Hepatocyte (in vitro differentiated cells): ENCODE data around the gene KRTAP20-4. TPM values are rescaled to one million over a fixed set of nuclear protein-coding genes. Genes with fewer than 3 reads are reported as not detected.

Experiments
- DNase-seq: peaks from one replicate; pipeline ENCODE4 v3.0.0-alpha.2; 2016; ENCODE audit warnings: low spot score
- H2AFZ ChIP-seq: fragments of 200-600 bp; sonication (generic); 2 replicates; pipeline ENCODE4 v1.6.0; 2016; ENCODE audit warnings: antibody characterized with exemption, mild to moderate bottlenecking
- H3K27ac ChIP-seq: fragments of 200-600 bp; sonication (generic); 2 replicates; pipeline ENCODE4 v1.5.1; 2016; ENCODE audit warnings: mild to moderate bottlenecking
- H3K27me3 ChIP-seq: fragments of 200-600 bp; sonication (generic); 2 replicates; pipeline ENCODE4 v1.6.1; 2016
- H3K36me3 ChIP-seq: fragments of 200-600 bp; sonication (generic); replicated peaks from 2 replicates; pipeline ENCODE4 v1.5.1; 2016; ENCODE audit warnings: low read depth; ENCODE audit not compliant: insufficient read depth
- H3K4me1 ChIP-seq: fragments of 200-600 bp; sonication (generic); 2 replicates; pipeline ENCODE4 v1.5.1; 2016; ENCODE audit warnings: mild to moderate bottlenecking, moderate library complexity; ENCODE audit not compliant: insufficient read depth
- H3K4me2 ChIP-seq: fragments of 200-600 bp; sonication (generic); 2 replicates; pipeline ENCODE4 v1.6.0; 2016
- H3K4me3 ChIP-seq: fragments of 200-600 bp; sonication (generic); 2 replicates; pipeline ENCODE4 v1.5.1; 2016; ENCODE audit warnings: mild to moderate bottlenecking
- H3K79me2 ChIP-seq: fragments of 200-600 bp; sonication (generic); 2 replicates; pipeline ENCODE4 v1.6.0; 2017; ENCODE audit warnings: mild to moderate bottlenecking
- H3K9me2 ChIP-seq: fragments of 200-600 bp; sonication (generic); replicated peaks from 2 replicates; pipeline ENCODE4 v1.6.0; 2017; ENCODE audit warnings: mild to moderate bottlenecking; ENCODE audit not compliant: insufficient read depth
- H3K9me3 ChIP-seq: fragments of 200-600 bp; sonication (generic); 2 replicates; pipeline ENCODE4 v1.5.1; 2016; ENCODE audit warnings: low read depth, mild to moderate bottlenecking
- H4K20me1 ChIP-seq: fragments of 200-600 bp; sonication (generic); 2 replicates; pipeline ENCODE4 v1.6.0; 2016; ENCODE audit warnings: mild to moderate bottlenecking; ENCODE audit not compliant: insufficient read depth, poor library complexity, severe bottlenecking
- EZH2 ChIP-seq: fragments of 200-600 bp; sonication (generic); IDR thresholded peaks from 2 replicates; pipeline ENCODE4 v1.6.1; 2016; ENCODE audit warnings: antibody characterized with exemption, mild to moderate bottlenecking, borderline replicate concordance
- EZH2phosphoT487 ChIP-seq: fragments of 200-600 bp; sonication (generic); IDR thresholded peaks from one replicate; pipeline ENCODE4 v1.6.1; 2018; ENCODE audit warnings: antibody characterized with exemption, mild to moderate bottlenecking, low read depth, moderate library complexity; ENCODE audit not compliant: unreplicated experiment, severe bottlenecking
- WGBS: methylation state at CpG from one replicate; pipeline ENCODE4 v1.1.6; 2016; ENCODE audit warnings: low lambda C conversion rate; ENCODE audit errors: missing lambda C conversion rate; 5-methylcytosine and 5-hydroxymethylcytosine counted together
- polyA plus RNA-seq: library from polyadenylated mRNA; unstranded; fragments of >200 nt; fragmentation: Nextera tagmentation; extraction: Ambion mirVana; gene quantifications from 2 replicates; pipeline ENCODE4 v1.2.1, GENCODE V29; 2016
- total RNA-seq: library from RNA; depleted of rRNA; stranded (reverse); fragments of >200 nt; gene quantifications from 2 replicates; pipeline ENCODE4 v1.2.3, GENCODE V29; 2014
- TF ChIP-seq, protein P1 (sequence below): fragments of 200-600 bp; sonication (generic); IDR thresholded peaks from 2 replicates; pipeline ENCODE4 v1.5.1; 2016; ENCODE audit warnings: antibody characterized with exemption, mild to moderate bottlenecking; ENCODE audit not compliant: poor library complexity

The KRTAP20-4 gene
- total and polyA plus RNA-seq, 2 experiments from 2014 or later, result not detected

DNA sequence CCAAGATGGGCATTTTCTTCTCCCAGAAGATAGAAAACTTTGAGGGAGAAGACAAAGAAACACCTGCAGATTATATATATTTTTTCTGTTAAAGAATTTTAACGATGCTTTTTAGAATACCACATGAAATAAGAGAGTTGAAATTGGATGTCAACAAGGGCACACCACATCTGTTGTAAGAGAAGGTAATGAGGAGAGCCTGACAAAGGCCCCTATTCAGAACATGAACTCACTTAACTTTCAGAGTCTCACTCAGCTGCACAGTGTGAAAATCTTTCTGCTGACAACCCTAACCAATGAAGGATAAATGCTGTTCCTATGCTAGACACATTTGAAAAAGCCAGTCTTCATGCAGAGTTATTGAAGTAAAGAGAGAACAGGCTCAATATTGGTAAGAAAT lies 37.6 kb upstream of the KRTAP20-4 start:
- no peaks in the 10 kb centered on the region for H3K36me3 ChIP-seq
- no peak overlapping the region for H3K4me3 ChIP-seq
- no peaks in the 10 kb centered on the region for H3K9me2 ChIP-seq
- H3K9me3 ChIP-seq, result no peaks in the 10 kb centered on the region
- DNase-seq, result no peak
- H3K79me2 ChIP-seq, result no peaks in the 10 kb centered on the region
- TF ChIP-seq, protein P1, sequence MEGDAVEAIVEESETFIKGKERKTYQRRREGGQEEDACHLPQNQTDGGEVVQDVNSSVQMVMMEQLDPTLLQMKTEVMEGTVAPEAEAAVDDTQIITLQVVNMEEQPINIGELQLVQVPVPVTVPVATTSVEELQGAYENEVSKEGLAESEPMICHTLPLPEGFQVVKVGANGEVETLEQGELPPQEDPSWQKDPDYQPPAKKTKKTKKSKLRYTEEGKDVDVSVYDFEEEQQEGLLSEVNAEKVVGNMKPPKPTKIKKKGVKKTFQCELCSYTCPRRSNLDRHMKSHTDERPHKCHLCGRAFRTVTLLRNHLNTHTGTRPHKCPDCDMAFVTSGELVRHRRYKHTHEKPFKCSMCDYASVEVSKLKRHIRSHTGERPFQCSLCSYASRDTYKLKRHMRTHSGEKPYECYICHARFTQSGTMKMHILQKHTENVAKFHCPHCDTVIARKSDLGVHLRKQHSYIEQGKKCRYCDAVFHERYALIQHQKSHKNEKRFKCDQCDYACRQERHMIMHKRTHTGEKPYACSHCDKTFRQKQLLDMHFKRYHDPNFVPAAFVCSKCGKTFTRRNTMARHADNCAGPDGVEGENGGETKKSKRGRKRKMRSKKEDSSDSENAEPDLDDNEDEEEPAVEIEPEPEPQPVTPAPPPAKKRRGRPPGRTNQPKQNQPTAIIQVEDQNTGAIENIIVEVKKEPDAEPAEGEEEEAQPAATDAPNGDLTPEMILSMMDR, result no peak
- TF ChIP-seq EZH2 (no peak), EZH2phosphoT487 (no peak)
- no peaks in the 10 kb centered on the region for H3K27me3 ChIP-seq
- 74% methylated on average over 1 of the region's 1 CpG for WGBS
- H3K27ac ChIP-seq, result no peak overlapping the region
- no peak overlapping the region for H2AFZ ChIP-seq
- no peaks in the 10 kb centered on the region for H3K4me1 ChIP-seq
- no peaks in the 10 kb centered on the region for H4K20me1 ChIP-seq
- no peak overlapping the region for H3K4me2 ChIP-seq

DNA sequence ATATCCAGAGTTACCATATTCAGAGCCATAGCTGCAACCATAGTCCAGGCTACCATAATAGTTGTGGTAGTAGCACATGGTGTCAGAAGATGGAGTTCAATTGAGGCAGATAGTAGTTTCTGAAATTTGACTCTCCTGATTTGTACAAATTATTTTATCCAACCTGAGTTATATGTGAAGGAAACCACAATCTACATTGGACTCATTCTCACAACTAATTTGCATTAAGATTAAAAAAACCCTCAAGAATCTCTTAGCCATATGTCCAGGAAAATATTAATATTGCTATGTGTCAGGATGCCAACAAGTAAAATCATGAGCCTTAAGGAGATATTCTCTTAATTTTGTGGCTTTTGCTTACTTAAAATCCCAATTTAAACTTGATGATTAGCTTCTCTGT lies 30.1 kb upstream of the KRTAP20-4 start, which contains the start of gene KRTAP22-2:
Gene KRTAP22-2 (minus strand): TSS at position 101 of the 400 bp plus-strand sequence.
- TF ChIP-seq EZH2 (no peak), EZH2phosphoT487 (no peak)
- TF ChIP-seq, protein P1, result no peak
- no peaks in the 10 kb centered on the region for H3K4me1 ChIP-seq
- H3K27me3 ChIP-seq, result no peaks in the 10 kb centered on the region
- no peak within 1 kb of the TSS for H2AFZ ChIP-seq
- no peak within 1 kb of the TSS for H3K4me2 ChIP-seq
- H4K20me1 ChIP-seq, result no peaks in the 10 kb centered on the region
- no peaks in the 10 kb centered on the region for H3K9me3 ChIP-seq
- no peak within 1 kb of the TSS for H3K27ac ChIP-seq
- no peak for DNase-seq
- H3K4me3 ChIP-seq, result no peak within 1 kb of the TSS
- no peaks in the 10 kb centered on the region for H3K36me3 ChIP-seq
- H3K79me2 ChIP-seq, result no peaks in the 10 kb centered on the region
- H3K9me2 ChIP-seq, result no peaks in the 10 kb centered on the region

DNA sequence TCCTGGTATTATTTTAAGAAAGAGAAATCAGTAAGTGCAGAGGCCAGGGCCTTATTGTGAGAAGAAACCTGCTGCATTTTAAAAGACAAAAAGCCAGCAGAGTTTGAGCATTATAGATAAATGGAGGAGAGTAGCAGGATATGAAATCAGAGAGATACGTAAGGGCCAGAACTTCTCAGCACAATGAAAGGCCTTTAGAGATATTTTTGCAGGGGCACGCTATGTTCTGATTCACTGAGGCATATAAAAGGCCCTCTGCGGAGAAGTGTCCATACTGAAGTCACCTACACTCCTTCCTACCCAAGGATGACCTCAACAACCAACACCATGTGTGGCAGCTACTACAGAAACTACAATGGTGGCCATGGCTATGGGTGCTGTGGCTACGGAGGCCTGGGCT lies 28.3 kb upstream of the KRTAP20-4 start, which contains the start of gene KRTAP6-3:
Gene KRTAP6-3 (plus strand): TSS at position 301 of the 400 bp plus-strand sequence. CDS start 6 bp downstream, at position 307.
- H3K36me3 ChIP-seq, result no peaks in the 10 kb centered on the region
- no peak within 1 kb of the TSS for H3K27ac ChIP-seq
- H4K20me1 ChIP-seq, result no peaks in the 10 kb centered on the region
- 93% methylated on average over 4 of the region's 4 CpGs for WGBS
- H3K4me3 ChIP-seq, result no peak within 1 kb of the TSS
- no peak for DNase-seq
- H3K9me2 ChIP-seq, result no peaks in the 10 kb centered on the region
- H3K79me2 ChIP-seq, result no peaks in the 10 kb centered on the region
- H3K4me1 ChIP-seq, result no peaks in the 10 kb centered on the region
- no peak for TF ChIP-seq EZH2phosphoT487
- no peak for TF ChIP-seq EZH2
- TF ChIP-seq, protein P1, result no peak
- no peak within 1 kb of the TSS for H2AFZ ChIP-seq
- H3K9me3 ChIP-seq, result no peaks in the 10 kb centered on the region
- no peaks in the 10 kb centered on the region for H3K27me3 ChIP-seq
- no peak within 1 kb of the TSS for H3K4me2 ChIP-seq

DNA sequence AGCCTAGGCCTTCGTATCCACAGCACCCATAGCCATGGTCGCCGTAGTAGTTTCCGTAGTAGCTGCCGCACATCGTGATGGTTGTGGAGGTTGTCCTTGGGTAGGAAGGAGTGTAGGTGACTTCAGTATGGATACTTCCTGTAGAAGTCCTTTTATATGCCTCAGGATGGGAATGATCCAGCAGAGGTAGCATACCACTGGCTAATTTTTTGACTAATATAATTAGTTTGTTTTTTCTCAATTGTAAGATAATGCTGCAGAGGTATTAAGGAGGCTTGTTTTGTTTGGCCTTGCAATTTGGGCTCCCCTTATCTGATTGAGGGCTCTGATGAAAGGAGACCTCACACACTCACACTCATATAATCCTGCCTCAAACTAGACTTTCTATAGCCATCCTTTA lies 21.6 kb upstream of the KRTAP20-4 start, which contains the start of gene KRTAP6-2:
Gene KRTAP6-2 (minus strand): TSS at position 101 of the 400 bp plus-strand sequence. CDS start 28 bp downstream, at position 73.
- H3K4me2 ChIP-seq, result no peak within 1 kb of the TSS
- H3K36me3 ChIP-seq, result no peaks in the 10 kb centered on the region
- whole genome bisulfite sequencing, result 92% methylated on average over 6 of the region's 6 CpGs
- no peak within 1 kb of the TSS for H3K4me3 ChIP-seq
- H3K9me2 ChIP-seq, result no peaks in the 10 kb centered on the region
- TF ChIP-seq, protein P1, result no peak
- TF ChIP-seq EZH2 (no peak), EZH2phosphoT487 (no peak)
- no peaks in the 10 kb centered on the region for H3K9me3 ChIP-seq
- no peak within 1 kb of the TSS for H3K27ac ChIP-seq
- H2AFZ ChIP-seq, result no peak within 1 kb of the TSS
- H3K27me3 ChIP-seq, result no peaks in the 10 kb centered on the region
- H4K20me1 ChIP-seq, result no peaks in the 10 kb centered on the region
- DNase-seq, result no peak
- H3K4me1 ChIP-seq, result no peaks in the 10 kb centered on the region
- H3K79me2 ChIP-seq, result no peaks in the 10 kb centered on the region
